Lung (tissue), 12 donors: Measurements from ENCODE around the gene TMEM214. TPM values are rescaled to one million over a fixed set of nuclear protein-coding genes. Genes with fewer than 3 reads are reported as not detected.
A peak's percentile ranks its signal among the peaks of the same experiment; 100 is the strongest.

ENCODE experiments used
- ATAC-seq: fragments of 200-7000 bp; cut with Tn5 transposase; one replicate; pipeline ENCODE4 v1.9.1; 2020; ENCODE audit warnings: moderate number of reproducible peaks; ENCODE audit not compliant: insufficient read depth, low FRiP score
- DNase-seq, 3 donors: peaks; one replicate each; pipeline ENCODE4 v3.0.0-alpha.2; 2013 to 2017
- H3K27ac ChIP-seq, 2 donors: one replicate each; pipeline ENCODE4 v1.5.1; 2013; ENCODE audit warnings: mild to moderate bottlenecking in 2 of 2, moderate library complexity in 2 of 2, control low read depth in 1 of 2, inconsistent platforms in 1 of 2, low read depth in 1 of 2, low read length in 1 of 2
- H3K27me3 ChIP-seq, 3 donors: one replicate each; pipeline ENCODE4 v1.5.1; 2013; ENCODE audit warnings: low read length in 2 of 3; ENCODE audit not compliant: control insufficient read depth in 3 of 3, insufficient read depth in 3 of 3
- H3K36me3 ChIP-seq, 4 donors: one replicate each; pipeline ENCODE4 v1.5.1; 2013; ENCODE audit warnings: low read length in 4 of 4, mild to moderate bottlenecking in 1 of 4, moderate library complexity in 1 of 4; ENCODE audit not compliant: control insufficient read depth in 4 of 4, insufficient read depth in 4 of 4
- H3K4me1 ChIP-seq, 5 donors: one replicate each; pipeline ENCODE4 v1.5.1; 2013; ENCODE audit warnings: low read length in 5 of 5, mild to moderate bottlenecking in 2 of 5, moderate library complexity in 1 of 5; ENCODE audit not compliant: control insufficient read depth in 5 of 5, insufficient read depth in 5 of 5
- H3K4me3 ChIP-seq: one replicate; pipeline ENCODE4 v1.5.1; 2013; ENCODE audit warnings: mild to moderate bottlenecking, control low read depth, moderate library complexity
- H3K9ac ChIP-seq, 2 donors: one replicate each; pipeline ENCODE4 v1.5.1; 2013; ENCODE audit warnings: low read length in 2 of 2, control low read depth in 1 of 2; ENCODE audit not compliant: insufficient read depth in 1 of 2
- H3K9me3 ChIP-seq, 4 donors: one replicate each; pipeline ENCODE4 v1.5.1; 2013; ENCODE audit warnings: low read length in 3 of 4, mild to moderate bottlenecking in 1 of 4, moderate library complexity in 1 of 4; ENCODE audit not compliant: control insufficient read depth in 4 of 4, insufficient read depth in 3 of 4
- CTCF ChIP-seq: IDR thresholded peaks from 2 replicates; pipeline ENCODE4 v1.5.1; 2012; ENCODE audit warnings: mild to moderate bottlenecking; ENCODE audit errors: control extremely low read depth, extremely low read depth
- WGBS, 2 donors: extraction: QIAGEN DNeasy Blood & Tissue Kit; methylation state at CpG; one replicate each; pipeline ENCODE4 v1.1.7; 2013; 5-methylcytosine and 5-hydroxymethylcytosine counted together
- polyA plus RNA-seq, 2 donors: library from polyadenylated mRNA; stranded (reverse); fragments of 200-250 nt; gene quantifications; one replicate each; pipeline ENCODE4 v1.2.1, GENCODE V29; 2013
- total RNA-seq, 2 donors: library from RNA; depleted of rRNA in 1 of 2; stranded (reverse); fragments of >200 nt in 1 of 2; gene quantifications; one replicate each; pipeline ENCODE4 v1.2.1, GENCODE V29; 2014 to 2021
- donor health status: control.
- donor health status: control.
- donor health status: Bipolar disorder and iron deficiency.
- donor health status: healthy.
- donor health status: DM: yes; HTN: yes; CAD: no.

Gene TMEM214
- total and polyA plus RNA-seq, 4 donors: 34.3 to 99.2 (median 59.6) TPM

DNA sequence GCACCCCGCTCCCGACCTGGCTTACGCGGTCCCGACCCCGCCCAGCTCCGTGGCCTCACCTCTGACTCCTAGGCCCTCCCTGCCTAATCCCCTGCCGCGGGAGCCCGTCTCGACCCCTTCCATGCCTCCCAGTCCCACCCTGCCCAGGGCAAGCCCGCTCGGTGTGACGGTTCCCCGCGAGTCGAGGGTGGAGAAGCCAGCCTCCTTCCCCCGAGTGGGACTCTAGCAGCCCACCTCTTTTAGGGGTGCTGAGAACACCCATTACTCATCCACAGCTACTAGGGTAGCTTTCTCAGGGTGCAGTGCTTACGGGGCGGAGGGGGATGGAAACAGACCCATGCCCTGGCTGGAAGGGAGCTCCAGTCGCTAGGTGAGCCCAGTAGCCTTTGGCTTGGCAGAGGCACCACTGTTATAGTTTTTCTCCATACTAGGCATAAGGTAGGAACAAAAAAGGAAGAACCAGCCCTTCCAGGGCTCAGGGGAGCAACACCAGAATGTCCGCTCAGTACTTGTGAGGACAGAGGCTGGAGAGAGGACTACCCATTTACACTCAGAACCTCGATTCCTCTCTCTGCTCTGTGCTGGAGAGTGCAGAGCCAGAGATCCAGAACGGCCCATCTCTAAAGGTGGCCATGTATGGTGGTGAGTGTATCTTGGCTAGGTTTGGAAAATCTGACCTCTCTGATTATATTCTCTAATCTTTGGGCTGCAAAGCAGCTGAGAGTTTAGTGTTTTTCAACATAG is 19.3 kb downstream of the TMEM214 start:
- Histone ChIP-seq H3K36me3 (peaks cover 3 to 38% (median 26%) of the 10 kb centered on the region in 4 donors), H3K4me3 (peak overlapping the region; percentile 58), H3K9me3 (no peaks in the 10 kb centered on the region), H3K27ac (peak overlapping the region; percentile 78 to 80), H3K27me3 (no peaks in the 10 kb centered on the region), H3K9ac (peak overlapping the region; percentile 66 to 76), H3K4me1 (peaks cover 0 to 16% (median 2%) of the 10 kb centered on the region in 5 donors)
- no peak for ATAC-seq
- peak in 2 of 3 donors; percentile 24 to 25 for DNase-seq
- no peak for TF ChIP-seq CTCF
- WGBS, 2 donors: 7% methylated on average over 20 to 24 of the region's 24 CpGs

- no peak overlapping the region for H3K27ac ChIP-seq
- peaks cover 3 to 43% (median 30%) of the 10 kb centered on the region in 4 donors for H3K36me3 ChIP-seq
- DNase-seq (no peak), ATAC-seq (no peak)
- WGBS, 2 donors: 90 to 94% methylated on average over 11 of the region's 11 CpGs
- no peaks in the 10 kb centered on the region for H3K27me3 ChIP-seq
- H3K4me1 ChIP-seq: peaks cover 0 to 16% (median 2%) of the 10 kb centered on the region in 5 donors
- H3K9ac ChIP-seq: no peak overlapping the region
- no peaks in the 10 kb centered on the region for H3K9me3 ChIP-seq
- TF ChIP-seq CTCF: no peak
- no peak overlapping the region for H3K4me3 ChIP-seq
Measured at GRCh38 chr2:27053321-27053720, 20.6 kb downstream of the TMEM214 start.

DNA sequence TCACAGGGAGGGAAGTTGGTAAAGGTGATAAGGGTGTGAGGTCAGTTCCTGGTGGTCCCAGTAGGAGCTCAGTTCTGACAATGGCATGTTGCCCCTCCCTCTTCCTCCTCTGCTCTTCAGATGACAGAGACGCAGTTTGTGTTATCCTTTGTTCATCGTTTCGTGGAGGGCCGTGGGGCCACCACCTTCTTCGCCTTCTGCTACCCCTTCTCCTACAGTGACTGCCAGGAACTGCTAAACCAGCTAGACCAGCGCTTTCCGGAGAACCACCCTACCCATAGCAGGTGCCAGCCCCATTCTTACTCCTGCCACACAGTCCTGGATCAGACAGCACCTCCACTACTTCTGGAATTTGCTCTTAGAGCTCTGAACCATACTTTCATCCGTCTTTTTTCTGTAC is 21.0 kb downstream of the TMEM214 start:
- no peak for ATAC-seq

More for the DNA sequence above, 21.0 kb downstream of the TMEM214 start:
- no peak overlapping the region for H3K9ac ChIP-seq
- H3K4me1 ChIP-seq: peaks cover 0 to 16% (median 2%) of the 10 kb centered on the region in 5 donors
- H3K36me3 ChIP-seq: peaks cover 3 to 47% (median 34%) of the 10 kb centered on the region in 4 donors
- no peak overlapping the region for H3K4me3 ChIP-seq
- H3K27ac ChIP-seq: no peak overlapping the region
- no peaks in the 10 kb centered on the region for H3K9me3 ChIP-seq
- TF ChIP-seq CTCF: no peak
- H3K27me3 ChIP-seq: no peaks in the 10 kb centered on the region
- DNase-seq: no peak
- 84 to 90% methylated on average over 8 of the region's 8 CpGs for WGBS, 2 donors
